Tibial nerve (tissue), 4 donors: ENCODE results near the gene SSH2.

Experiments
- EP300 ChIP-seq, 2 donors: sonication (generic); formaldehyde crosslinking; IDR thresholded peaks; one replicate each; pipeline ENCODE4 v1.6.1; 2017; ENCODE audit warnings: antibody characterized with exemption in 2 of 2, mild to moderate bottlenecking in 1 of 2
- POLR2A ChIP-seq, 2 donors: fragments of 450-650 bp; IDR thresholded peaks; one replicate each; pipeline ENCODE4 v1.6.1; 2017; ENCODE audit warnings: antibody characterized with exemption in 2 of 2, mild to moderate bottlenecking in 2 of 2, moderate library complexity in 2 of 2
- TF ChIP-seq, protein P1 (sequence below), 5 experiments: fragments of 200-600 bp in 3 of 5; fragments of 450-650 bp in 2 of 5; sonication (generic) in 3 of 5; IDR thresholded peaks; one replicate each; pipeline ENCODE4 v1.5.1; 2016 to 2019; ENCODE audit warnings: antibody characterized with exemption in 5 of 5, mild to moderate bottlenecking in 3 of 5, moderate library complexity in 2 of 5

DNA sequence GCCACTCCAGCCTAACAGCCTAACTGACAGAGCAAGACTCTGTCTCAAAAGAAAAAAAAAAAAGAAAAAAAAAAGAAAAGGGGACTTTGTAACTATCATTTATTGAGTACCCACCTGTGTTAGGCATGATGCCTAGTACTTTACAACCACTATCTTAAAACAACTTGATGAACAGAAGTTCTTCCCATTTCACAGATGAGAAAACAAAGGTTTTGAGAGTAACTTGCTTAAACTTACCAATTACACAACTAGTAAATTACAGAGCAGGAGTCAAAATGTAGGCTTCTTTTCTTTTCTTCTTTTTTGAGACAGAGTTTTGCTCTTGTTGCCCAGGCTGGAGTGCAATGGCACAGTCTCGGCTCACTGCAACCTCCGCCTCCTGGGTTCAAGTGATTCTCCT, 210.6 kb downstream of the SSH2 start:
- TF ChIP-seq, protein P1, sequence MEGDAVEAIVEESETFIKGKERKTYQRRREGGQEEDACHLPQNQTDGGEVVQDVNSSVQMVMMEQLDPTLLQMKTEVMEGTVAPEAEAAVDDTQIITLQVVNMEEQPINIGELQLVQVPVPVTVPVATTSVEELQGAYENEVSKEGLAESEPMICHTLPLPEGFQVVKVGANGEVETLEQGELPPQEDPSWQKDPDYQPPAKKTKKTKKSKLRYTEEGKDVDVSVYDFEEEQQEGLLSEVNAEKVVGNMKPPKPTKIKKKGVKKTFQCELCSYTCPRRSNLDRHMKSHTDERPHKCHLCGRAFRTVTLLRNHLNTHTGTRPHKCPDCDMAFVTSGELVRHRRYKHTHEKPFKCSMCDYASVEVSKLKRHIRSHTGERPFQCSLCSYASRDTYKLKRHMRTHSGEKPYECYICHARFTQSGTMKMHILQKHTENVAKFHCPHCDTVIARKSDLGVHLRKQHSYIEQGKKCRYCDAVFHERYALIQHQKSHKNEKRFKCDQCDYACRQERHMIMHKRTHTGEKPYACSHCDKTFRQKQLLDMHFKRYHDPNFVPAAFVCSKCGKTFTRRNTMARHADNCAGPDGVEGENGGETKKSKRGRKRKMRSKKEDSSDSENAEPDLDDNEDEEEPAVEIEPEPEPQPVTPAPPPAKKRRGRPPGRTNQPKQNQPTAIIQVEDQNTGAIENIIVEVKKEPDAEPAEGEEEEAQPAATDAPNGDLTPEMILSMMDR (IDR thresholded peaks at IDR 0.05): no peak
- TF ChIP-seq POLR2A (IDR thresholded peaks at IDR 0.05) (no peak), EP300 (IDR thresholded peaks at IDR 0.05) (no peak)
